ENCODE measurements around the gene CSF1R.

DNA sequence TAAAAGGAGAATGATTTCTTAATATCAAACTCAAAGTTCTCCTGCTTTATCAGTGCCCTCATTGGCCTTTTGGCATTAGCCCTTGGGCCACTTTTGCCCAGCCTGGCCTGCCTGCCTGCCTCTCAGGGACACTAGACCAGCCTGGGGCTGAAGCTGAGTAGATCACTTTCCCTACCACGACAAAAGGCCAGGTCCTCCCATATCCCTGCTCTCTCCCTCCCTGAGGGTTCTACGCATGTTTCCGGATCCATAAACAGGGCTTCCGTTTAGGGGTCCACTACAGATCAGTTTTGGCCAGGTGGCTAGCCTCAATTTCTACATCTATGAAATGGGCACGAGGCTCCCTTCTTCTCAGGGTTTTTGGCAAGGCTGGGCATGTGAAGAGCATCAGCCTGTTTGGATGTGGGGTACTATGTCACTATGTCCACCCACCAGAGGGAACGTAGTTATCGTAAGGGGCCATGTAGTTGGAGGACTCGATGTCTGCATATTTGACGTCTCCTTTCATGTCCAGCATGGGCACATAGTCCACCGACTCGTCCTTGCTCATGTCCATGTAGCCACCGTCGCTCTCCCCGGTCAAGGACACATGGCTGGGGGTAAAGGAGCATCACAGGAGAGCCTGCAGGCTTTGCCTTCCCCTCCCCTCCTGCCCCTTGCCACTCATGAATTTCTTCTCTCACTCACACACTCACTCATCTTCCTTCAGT lies 35.2 kb upstream of the CSF1R start:
- no peak for TF ChIP-seq CTCF (IDR thresholded peaks at IDR 0.05; ENCODE audit: low read length)
- no peak for TF ChIP-seq EZH2 (IDR thresholded peaks at IDR 0.05; ENCODE audit: borderline replicate concordance, low read length)
